ENCODE data around the gene MEIS1. TPM values are rescaled to one million over a fixed set of nuclear protein-coding genes. Genes with fewer than 3 reads are reported as not detected.
"Not testable (repeated sequence)": the region's sequence is repeated elsewhere in the genome, so short reads cannot be mapped to it uniquely, and the experiment has no call there.

Gene MEIS1
- total RNA-seq, 1 experiment from 2014 or later, result 89.4 TPM

DNA sequence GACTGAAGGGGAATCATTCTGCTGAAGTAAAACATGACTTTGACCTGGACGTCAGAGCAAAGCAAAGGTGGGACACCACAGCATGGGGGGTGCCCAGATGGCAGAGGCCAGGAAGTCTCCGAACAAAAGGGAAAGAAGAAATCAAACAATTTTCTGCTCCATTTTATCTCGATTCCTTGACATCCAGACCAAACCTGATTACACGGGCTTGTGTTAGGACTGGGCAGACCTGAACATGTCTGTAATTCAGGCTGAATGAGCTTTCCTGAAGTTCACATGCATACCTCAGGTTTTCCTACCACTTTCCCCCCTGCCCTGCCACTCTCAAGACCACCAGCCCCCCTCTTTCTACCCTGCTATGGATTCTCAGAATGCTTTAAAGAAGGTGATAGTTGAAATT lies 44.8 kb upstream of the MEIS1 start:
- no peaks in the 10 kb centered on the region for H3K27me3 ChIP-seq (replicated peaks; ENCODE audit: insufficient read depth, low read depth, low read length, poor library complexity)
- H3K36me3 ChIP-seq (ENCODE audit: insufficient read depth, low read length, poor library complexity, severe bottlenecking), result no peaks in the 10 kb centered on the region
- H3K27ac ChIP-seq (ENCODE audit: low read depth, low read length, poor library complexity, severe bottlenecking), result no peak overlapping the region
- BruUV-seq (replicated peaks), result no TSS peak
- TF ChIP-seq, protein P1, sequence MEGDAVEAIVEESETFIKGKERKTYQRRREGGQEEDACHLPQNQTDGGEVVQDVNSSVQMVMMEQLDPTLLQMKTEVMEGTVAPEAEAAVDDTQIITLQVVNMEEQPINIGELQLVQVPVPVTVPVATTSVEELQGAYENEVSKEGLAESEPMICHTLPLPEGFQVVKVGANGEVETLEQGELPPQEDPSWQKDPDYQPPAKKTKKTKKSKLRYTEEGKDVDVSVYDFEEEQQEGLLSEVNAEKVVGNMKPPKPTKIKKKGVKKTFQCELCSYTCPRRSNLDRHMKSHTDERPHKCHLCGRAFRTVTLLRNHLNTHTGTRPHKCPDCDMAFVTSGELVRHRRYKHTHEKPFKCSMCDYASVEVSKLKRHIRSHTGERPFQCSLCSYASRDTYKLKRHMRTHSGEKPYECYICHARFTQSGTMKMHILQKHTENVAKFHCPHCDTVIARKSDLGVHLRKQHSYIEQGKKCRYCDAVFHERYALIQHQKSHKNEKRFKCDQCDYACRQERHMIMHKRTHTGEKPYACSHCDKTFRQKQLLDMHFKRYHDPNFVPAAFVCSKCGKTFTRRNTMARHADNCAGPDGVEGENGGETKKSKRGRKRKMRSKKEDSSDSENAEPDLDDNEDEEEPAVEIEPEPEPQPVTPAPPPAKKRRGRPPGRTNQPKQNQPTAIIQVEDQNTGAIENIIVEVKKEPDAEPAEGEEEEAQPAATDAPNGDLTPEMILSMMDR (conservative IDR thresholded peaks at IDR 0.05; ENCODE audit: low read depth, low read length), result no peak
- no peak for TF ChIP-seq EZH2 (IDR thresholded peaks at IDR 0.05; ENCODE audit: borderline replicate concordance, low read depth, low read length, poor library complexity, severe bottlenecking)
- no peak for DNase-seq (ENCODE audit: low spot score)
- no peaks in the 10 kb centered on the region for H3K4me1 ChIP-seq (ENCODE audit: insufficient read depth, low read length, poor library complexity, severe bottlenecking)
- ChIA-PET CTCF (no interaction called here), POLR2A (ENCODE audit: low non-redundant PET) (no interaction called here)
- intact Hi-C loops (cut with micrococcal nuclease; ENCODE audit: unreplicated experiment), result no loop called here
- H3K4me3 ChIP-seq (ENCODE audit: low read depth, low read length, poor library complexity, severe bottlenecking), result no peak overlapping the region
- H3K9me3 ChIP-seq (ENCODE audit: low read depth, low read length, poor library complexity, severe bottlenecking), result no peaks in the 10 kb centered on the region

DNA sequence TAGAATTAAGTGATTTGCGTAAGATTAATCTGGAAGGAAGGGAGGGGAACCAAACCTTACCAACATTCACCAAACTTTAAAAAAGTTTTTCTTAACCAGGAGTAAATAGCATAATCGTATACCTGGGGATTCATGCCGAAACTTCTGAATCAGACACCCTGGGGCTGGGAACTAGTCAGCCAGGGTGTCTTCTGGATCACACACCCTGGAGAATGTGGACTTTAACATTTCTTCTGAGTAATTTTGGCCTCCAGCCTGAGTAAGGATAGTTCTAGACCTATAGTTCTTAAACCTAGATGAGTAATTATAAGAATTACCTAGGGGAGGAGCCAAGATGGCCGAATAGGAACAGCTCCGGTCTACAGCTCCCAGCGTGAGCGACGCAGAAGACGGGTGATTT lies 44.1 kb upstream of the MEIS1 start:
- POLR2A ChIA-PET (ENCODE audit: low non-redundant PET), result no interaction called here
- BruUV-seq (replicated peaks), result no TSS peak
- H3K4me1 ChIP-seq (ENCODE audit: insufficient read depth, low read length, poor library complexity, severe bottlenecking), result no peaks in the 10 kb centered on the region
- no peak overlapping the region for H3K4me3 ChIP-seq (ENCODE audit: low read depth, low read length, poor library complexity, severe bottlenecking)
- CTCF ChIA-PET, result no interaction called here
- no peaks in the 10 kb centered on the region for H3K36me3 ChIP-seq (ENCODE audit: insufficient read depth, low read length, poor library complexity, severe bottlenecking)
- DNase-seq (ENCODE audit: low spot score), result no peak
- intact Hi-C loops (cut with micrococcal nuclease; ENCODE audit: unreplicated experiment), result no loop called here
- no peak overlapping the region for H3K27ac ChIP-seq (ENCODE audit: low read depth, low read length, poor library complexity, severe bottlenecking)
- no peaks in the 10 kb centered on the region for H3K27me3 ChIP-seq (replicated peaks; ENCODE audit: insufficient read depth, low read depth, low read length, poor library complexity)
- no peaks in the 10 kb centered on the region for H3K9me3 ChIP-seq (ENCODE audit: low read depth, low read length, poor library complexity, severe bottlenecking)
- TF ChIP-seq, protein P1 (conservative IDR thresholded peaks at IDR 0.05; ENCODE audit: low read depth, low read length), result no peak
- TF ChIP-seq EZH2 (IDR thresholded peaks at IDR 0.05; ENCODE audit: borderline replicate concordance, low read depth, low read length, poor library complexity, severe bottlenecking), result no peak

DNA sequence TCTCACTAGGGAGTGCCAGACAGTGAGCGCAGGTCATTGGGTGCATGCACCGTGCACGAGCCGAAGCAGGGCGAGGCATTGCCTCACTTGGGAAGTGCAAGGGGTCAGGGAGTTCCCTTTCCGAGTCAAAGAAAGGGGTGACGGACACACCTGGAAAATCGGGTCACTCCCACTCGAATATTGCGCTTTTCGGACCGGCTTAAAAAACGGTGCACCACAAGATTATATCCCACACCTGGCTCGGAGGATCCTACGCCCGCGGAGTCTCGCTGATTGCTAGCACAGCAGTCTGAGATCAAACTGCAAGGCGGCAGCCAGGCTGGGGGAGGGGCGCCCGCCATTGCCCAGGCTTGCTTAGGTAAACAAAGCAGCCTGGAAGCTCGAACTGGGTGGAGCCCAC lies 43.7 kb upstream of the MEIS1 start:
- DNase-seq (ENCODE audit: low spot score); H3K4me1 ChIP-seq (ENCODE audit: insufficient read depth, low read length, poor library complexity, severe bottlenecking); H3K27me3 ChIP-seq (replicated peaks; ENCODE audit: insufficient read depth, low read depth, low read length, poor library complexity); H3K9me3 ChIP-seq (ENCODE audit: low read depth, low read length, poor library complexity, severe bottlenecking); H3K4me3 ChIP-seq (ENCODE audit: low read depth, low read length, poor library complexity, severe bottlenecking); POLR2A ChIA-PET (ENCODE audit: low non-redundant PET); H3K27ac ChIP-seq (ENCODE audit: low read depth, low read length, poor library complexity, severe bottlenecking); BruUV-seq (replicated peaks); CTCF ChIA-PET; H3K36me3 ChIP-seq (ENCODE audit: insufficient read depth, low read length, poor library complexity, severe bottlenecking); intact Hi-C loops (cut with micrococcal nuclease; ENCODE audit: unreplicated experiment): not testable (repeated sequence)

DNA sequence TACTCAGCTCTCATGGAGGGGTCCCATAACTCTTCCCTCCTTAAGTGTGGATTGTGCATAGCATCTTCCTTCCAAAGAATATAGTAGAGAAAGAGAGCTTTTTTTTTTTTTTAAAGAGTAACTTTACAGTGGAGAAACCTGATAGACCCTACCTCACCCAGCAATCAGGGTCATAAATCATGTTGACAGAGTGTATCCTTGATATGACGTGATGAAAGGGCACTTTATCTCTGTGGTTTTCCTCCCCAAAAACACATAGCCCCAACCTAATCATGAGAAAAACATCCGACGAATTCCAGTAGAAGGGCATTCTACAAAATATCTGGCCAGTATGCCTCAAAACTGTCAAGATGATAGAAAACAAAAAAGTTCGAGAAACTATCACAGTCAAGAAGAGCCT lies 29.5 kb upstream of the MEIS1 start:
- intact Hi-C loops (cut with micrococcal nuclease; ENCODE audit: unreplicated experiment), result no loop called here
- H3K4me3 ChIP-seq (ENCODE audit: low read depth, low read length, poor library complexity, severe bottlenecking), result no peak overlapping the region
- BruUV-seq (replicated peaks), result no TSS peak
- no peaks in the 10 kb centered on the region for H3K36me3 ChIP-seq (ENCODE audit: insufficient read depth, low read length, poor library complexity, severe bottlenecking)
- H3K4me1 ChIP-seq (ENCODE audit: insufficient read depth, low read length, poor library complexity, severe bottlenecking), result no peaks in the 10 kb centered on the region
- no peak overlapping the region for H3K27ac ChIP-seq (ENCODE audit: low read depth, low read length, poor library complexity, severe bottlenecking)
- TF ChIP-seq EZH2 (IDR thresholded peaks at IDR 0.05; ENCODE audit: borderline replicate concordance, low read depth, low read length, poor library complexity, severe bottlenecking), result no peak
- TF ChIP-seq, protein P1 (conservative IDR thresholded peaks at IDR 0.05; ENCODE audit: low read depth, low read length), result no peak
- no peak for DNase-seq (ENCODE audit: low spot score)
- ChIA-PET POLR2A (ENCODE audit: low non-redundant PET) (no interaction called here), CTCF (no interaction called here)
- peaks cover 2% of the 10 kb centered on the region for H3K9me3 ChIP-seq (ENCODE audit: low read depth, low read length, poor library complexity, severe bottlenecking)
- no peaks in the 10 kb centered on the region for H3K27me3 ChIP-seq (replicated peaks; ENCODE audit: insufficient read depth, low read depth, low read length, poor library complexity)
